ENCODE measurements around the gene KIZ.

The KIZ gene

DNA sequence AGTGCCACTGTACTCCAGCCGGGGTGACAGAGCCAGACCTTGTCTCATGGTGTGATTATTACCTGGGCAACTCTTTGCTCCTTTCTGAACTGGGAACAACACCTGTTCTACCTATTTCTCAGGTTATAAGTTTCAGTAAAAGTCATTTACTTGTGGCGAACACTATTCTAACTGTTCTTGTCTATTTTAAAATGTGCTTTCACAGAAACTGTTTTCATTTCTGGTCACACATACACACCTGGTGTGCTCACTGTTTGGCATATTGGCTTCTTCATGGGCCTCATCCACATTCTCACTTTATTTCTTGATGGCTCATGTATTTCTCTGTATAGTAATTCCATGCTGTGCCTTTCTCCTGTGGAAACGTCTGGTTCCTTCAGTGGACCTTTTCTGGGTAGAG lies 146.8 kb downstream of the KIZ start:
- no peak for DNase-seq

DNA sequence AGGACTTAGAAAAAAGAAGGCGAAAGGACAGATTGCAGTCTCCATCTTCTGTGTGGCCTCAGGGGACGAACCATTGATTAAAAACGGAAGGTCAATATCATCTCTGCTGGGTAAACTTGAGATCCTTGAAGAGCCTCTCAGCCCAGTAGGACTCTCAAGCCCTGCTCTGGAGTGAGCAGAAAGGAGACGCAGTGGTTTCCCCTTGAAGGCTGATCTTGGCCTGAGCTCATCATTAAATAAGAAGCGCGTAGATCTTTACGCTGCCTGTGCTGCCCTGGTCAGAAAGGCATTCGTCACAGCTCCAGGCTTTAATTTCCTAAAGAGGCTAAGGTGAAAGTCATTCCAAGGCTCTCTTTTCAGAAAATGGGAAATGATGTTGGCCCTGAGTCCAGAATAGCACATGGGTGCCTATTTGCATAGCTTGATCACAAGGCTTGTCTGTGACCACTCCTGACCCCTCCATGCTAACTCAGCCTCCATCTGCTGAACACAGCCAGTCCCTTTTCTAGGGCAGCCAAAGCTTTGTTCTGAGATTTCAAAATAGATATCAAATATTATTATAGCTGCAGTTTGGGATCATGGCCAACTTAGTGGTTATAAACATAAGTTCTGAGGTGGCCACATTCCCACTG lies 148.0 kb downstream of the KIZ start:
- no peak for DNase-seq

DNA sequence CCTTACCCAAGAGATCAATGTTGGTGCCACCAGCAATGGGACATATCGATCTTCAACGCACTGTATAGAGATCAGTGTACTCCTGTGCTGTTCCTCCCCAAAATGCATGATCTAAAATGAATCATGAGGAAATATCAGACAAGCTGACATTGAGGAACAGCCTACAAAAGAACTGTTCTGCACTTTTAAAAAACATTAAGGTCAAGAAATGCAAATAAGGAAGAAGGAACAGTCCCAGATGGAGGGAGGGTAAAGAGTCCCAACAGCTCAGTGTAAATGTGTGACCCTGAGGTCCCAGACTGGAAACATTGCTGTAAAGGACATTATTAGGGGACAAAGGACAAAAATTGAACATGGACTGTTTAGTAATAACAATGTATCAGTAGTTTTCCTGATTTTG lies 152.9 kb downstream of the KIZ start:
- no peak for DNase-seq

DNA sequence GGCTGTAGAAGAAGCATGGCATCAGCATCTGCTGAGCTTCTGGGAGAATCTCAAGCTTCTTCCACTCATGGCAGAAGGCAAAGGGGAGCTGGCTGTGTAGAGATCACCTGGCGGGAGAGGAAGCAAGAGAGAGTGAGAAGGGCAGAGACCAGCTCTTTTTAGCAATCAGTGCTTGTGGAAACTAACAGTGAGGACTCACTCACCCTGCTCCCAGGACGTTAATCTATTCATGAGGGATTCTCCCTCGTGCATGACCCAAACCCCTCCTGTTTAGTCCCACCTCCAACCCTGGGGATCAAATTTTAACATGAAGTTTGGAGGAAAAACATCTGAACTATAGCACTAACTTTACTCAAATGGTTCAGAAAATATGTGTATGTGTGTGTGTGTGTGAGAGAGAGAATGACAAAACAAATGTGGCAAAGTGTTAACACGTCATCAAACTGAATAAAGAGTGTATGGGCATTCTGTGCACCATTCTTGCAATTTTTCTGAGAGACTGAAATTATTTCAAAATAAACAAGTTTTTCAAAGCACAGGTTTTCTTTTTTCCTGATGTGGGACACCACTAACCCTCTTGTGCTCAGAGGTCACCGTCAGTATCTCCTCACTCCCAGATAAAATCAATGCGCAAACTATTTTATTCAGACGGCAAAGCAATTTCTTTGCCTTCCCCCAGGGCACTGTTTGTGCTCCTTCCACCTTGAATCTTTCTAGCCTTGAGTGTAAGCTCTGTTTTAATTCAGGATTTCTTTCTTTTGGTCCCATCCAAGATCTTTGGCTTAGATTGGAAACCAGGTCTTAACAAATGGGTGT lies 154.0 kb downstream of the KIZ start:
- no peak for DNase-seq

DNA sequence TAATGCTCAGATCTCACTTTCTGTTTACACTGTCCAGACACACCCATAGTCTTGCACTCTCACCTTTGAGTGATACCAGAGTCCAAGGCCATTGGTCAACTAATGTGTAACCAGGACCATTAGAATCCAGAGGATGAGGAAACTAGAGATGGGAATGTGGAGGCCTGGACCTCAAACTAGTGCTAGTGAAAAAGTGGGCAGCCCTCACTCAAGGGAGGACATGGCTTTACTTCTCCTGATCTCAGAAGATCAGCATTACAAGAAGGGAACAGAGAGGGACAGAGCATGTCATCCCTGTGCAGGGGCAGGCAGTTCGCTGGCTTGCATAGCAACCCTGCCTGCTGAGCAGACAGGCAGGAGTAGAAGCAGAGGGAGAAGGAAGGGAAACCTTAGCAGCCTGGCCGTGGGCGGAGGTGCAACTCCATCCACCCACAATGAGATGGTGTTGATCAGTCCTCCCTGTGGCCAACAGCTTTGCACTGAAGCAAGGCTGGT lies 154.7 kb downstream of the KIZ start:
- DNase-seq = no peak

DNA sequence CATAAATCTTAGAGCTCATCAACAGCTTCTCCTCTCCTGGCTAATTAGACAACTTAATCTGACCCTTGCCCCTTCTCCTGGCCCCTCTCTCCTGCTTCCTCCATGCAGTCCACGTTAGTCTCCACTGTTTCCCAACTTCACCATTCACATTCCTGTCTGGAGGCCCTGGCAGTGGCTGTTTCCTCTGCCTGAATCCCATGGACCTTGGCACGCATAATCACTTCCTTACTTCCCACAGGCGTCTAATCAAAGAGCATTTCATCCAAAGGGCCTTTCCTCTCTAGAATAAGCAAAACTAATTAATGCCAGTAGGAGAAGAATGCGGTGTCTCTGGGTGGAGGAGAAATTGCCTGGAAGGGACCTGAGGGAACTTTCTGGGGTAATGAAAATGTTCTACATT lies 160.9 kb downstream of the KIZ start:
- DNase-seq = no peak

DNA sequence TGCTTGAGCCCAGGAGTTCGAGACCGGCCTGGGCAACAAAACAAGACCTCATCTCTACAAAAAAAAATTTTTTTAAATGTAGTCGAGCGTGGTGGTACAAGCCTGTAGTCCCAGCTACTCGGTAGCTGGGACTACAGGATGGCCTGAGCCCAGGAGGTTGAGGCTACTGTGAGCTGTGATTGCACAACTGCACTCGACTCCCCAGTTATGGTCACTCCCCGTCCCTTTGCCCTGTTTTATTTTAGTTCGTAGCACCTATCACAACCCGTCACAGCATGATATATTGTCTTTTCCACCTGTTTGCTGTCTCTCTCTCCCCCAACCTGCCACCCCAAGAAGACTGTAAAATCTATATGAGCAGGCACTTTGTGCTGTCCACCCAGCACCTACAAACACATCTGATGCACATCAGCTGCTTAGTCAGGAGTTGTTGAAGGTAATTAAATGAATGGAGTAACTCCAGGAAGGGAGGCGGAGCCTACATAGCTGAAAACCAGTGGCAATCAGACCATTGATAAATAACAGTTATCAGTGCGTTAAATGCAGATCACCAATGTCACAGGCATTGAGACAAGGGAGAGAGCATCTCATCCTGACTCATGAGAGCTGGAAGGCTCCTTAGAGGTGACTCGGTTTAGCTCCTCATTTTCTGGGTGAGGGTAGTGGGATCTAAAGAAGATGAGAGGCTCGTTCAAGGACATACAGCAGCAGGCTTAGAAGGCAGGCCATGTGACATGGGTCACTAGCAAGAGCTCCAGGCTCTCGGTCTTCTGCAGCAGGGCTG lies 162.9 kb downstream of the KIZ start:
- no peak for DNase-seq

DNA sequence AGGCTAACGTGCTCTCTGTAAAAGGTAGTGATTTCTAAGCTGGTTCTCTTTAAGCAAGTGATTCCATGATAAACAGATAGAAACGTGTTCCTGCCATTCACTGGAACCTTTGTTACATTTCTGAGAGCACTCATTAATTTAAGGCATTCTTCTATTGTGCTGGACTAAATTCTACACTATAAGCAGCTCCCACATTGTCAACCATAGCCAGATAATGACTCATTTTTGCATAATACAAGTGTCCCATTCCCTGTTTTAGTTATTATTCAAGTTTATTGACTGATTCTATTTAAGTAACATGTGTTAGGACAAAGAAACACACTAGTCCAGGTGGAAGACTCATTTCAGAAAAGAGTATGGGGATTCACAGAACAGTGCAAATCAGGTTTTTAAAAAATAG lies 163.8 kb downstream of the KIZ start:
- no peak for DNase-seq

DNA sequence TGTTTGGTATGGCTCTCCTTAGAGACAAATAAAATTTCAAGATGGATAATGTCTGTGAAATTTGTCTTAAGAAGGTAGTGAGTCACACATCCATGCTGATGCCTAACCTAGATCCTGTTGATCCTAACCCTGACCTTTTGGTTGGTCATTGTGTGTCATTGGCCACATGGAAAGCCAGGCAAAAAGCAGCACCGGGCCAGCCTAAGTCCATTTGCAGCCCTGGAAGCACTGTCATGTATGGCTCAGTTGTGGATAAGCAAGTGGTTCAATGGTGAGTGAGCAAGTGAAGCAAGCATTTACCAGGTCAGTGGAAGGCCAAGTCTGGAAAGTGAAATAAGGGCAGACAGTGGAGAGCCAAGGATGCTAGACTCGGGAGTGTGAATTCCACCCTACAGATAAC lies 165.1 kb downstream of the KIZ start:
- no peak for DNase-seq

DNA sequence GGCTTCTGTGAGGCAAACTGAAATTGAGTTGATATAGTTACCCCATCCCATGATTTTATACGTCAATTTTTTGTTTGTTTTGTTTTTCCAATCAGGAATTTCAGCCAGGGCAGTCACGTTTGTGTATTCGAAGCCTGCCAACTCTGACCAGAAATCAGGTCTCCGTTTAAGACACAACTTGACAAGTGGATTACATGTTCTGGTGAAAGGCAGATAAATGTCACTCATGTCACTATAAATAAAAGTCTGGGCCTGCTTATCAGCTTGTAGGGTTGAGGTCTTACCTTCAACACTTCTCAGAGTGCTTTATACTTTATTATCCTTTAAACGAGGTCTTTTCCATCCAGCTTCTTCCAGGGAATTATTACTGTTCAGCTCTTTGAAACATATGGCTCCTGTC lies 168.9 kb downstream of the KIZ start:
- DNase-seq = no peak
